HepG2 (cell line): ENCODE data around the gene RHD. TPM values are rescaled to one million over a fixed set of nuclear protein-coding genes. Genes with fewer than 3 reads are reported as not detected.

ENCODE experiments used
- ADNP ChIP-seq: sonication (generic); formaldehyde crosslinking; IDR thresholded peaks from 2 replicates; pipeline ENCODE4 v1.4.0; 2020; ENCODE audit warnings: missing genetic modification reagents
- ATAD3A ChIP-seq: sonication (generic); formaldehyde crosslinking; IDR thresholded peaks from 2 replicates; pipeline ENCODE4 v1.4.0; 2020; ENCODE audit warnings: missing genetic modification reagents
- ATF6 ChIP-seq: sonication (generic); formaldehyde crosslinking; conservative IDR thresholded peaks from 2 replicates; pipeline ENCODE4 v1.4.0; 2020; ENCODE audit warnings: missing genetic modification reagents
- ATRX ChIP-seq: sonication (generic); formaldehyde crosslinking; IDR thresholded peaks from 2 replicates; pipeline ENCODE4 v1.4.0; 2020; ENCODE audit warnings: missing genetic modification reagents, borderline replicate concordance
- CENPT ChIP-seq: sonication (generic); formaldehyde crosslinking; IDR thresholded peaks from 2 replicates; pipeline ENCODE4 v1.8.0; 2022; ENCODE audit warnings: low read depth, mild to moderate bottlenecking, moderate library complexity, missing genetic modification reagents
- LBX2 ChIP-seq: sonication (generic); formaldehyde crosslinking; IDR thresholded peaks from 2 replicates; pipeline ENCODE4 v1.5.0; 2020; ENCODE audit warnings: missing genetic modification reagents, mild to moderate bottlenecking, borderline replicate concordance
- MIXL1 ChIP-seq: IDR thresholded peaks from 2 replicates; pipeline ENCODE4 v1.6.1; 2016
- NBN ChIP-seq: fragments of 450-650 bp; conservative IDR thresholded peaks from 2 replicates; pipeline ENCODE4 v1.6.1; 2017
- RAD51 ChIP-seq: fragments of 450-650 bp; IDR thresholded peaks from 2 replicates; pipeline ENCODE4 v1.6.1; 2016; ENCODE audit warnings: borderline replicate concordance
- RFX5 ChIP-seq: IDR thresholded peaks from 2 replicates; pipeline ENCODE4 v1.6.1; 2011; ENCODE audit warnings: low read depth, low read length, improper control_type of control experiment
- SMAD3 ChIP-seq: sonication (generic); formaldehyde crosslinking; IDR thresholded peaks from 2 replicates; pipeline ENCODE4 v1.4.0; 2020; ENCODE audit warnings: missing genetic modification reagents
- TBX3 ChIP-seq: fragments of 450-650 bp; IDR thresholded peaks from 2 replicates; pipeline ENCODE4 v1.6.1; 2017; ENCODE audit warnings: antibody characterized with exemption, mild to moderate bottlenecking, inconsistent platforms, borderline replicate concordance
- ZBTB1 ChIP-seq: sonication (generic); formaldehyde crosslinking; IDR thresholded peaks from 2 replicates; pipeline ENCODE4 v1.4.0; 2020; ENCODE audit warnings: missing genetic modification reagents, borderline replicate concordance
- ZNF18 ChIP-seq: sonication (generic); formaldehyde crosslinking; IDR thresholded peaks from 2 replicates; pipeline ENCODE4 v1.8.0; 2022; ENCODE audit warnings: mild to moderate bottlenecking, missing genetic modification reagents; ENCODE audit not compliant: insufficient replicate concordance
- ZNF207 ChIP-seq: fragments of 450-650 bp; IDR thresholded peaks from 2 replicates; pipeline ENCODE4 v1.6.1; 2016; ENCODE audit warnings: antibody characterized with exemption, borderline replicate concordance
- ZNF224 ChIP-seq: sonication (generic); formaldehyde crosslinking; IDR thresholded peaks from 2 replicates; pipeline ENCODE4 v1.5.0; 2020; ENCODE audit warnings: mild to moderate bottlenecking, missing genetic modification reagents
- ZNF264 ChIP-seq: sonication (generic); formaldehyde crosslinking; IDR thresholded peaks from 2 replicates; pipeline ENCODE4 v1.4.0; 2020; ENCODE audit warnings: missing genetic modification reagents
- ZNF296 ChIP-seq: sonication (generic); formaldehyde crosslinking; conservative IDR thresholded peaks from 2 replicates; pipeline ENCODE4 v1.5.0; 2020; ENCODE audit warnings: mild to moderate bottlenecking, missing genetic modification reagents
- ZNF747 ChIP-seq: sonication (generic); formaldehyde crosslinking; IDR thresholded peaks from 2 replicates; pipeline ENCODE4 v1.8.1; 2023; ENCODE audit warnings: missing genetic modification reagents, mild to moderate bottlenecking, borderline replicate concordance
- ZNF784 ChIP-seq: sonication (generic); formaldehyde crosslinking; IDR thresholded peaks from 2 replicates; pipeline ENCODE4 v1.5.1; 2020; ENCODE audit warnings: missing genetic modification reagents, mild to moderate bottlenecking, borderline replicate concordance
- polyA plus RNA-seq, 8 experiments: library from polyadenylated mRNA; depleted of rRNA in 3 of 8; stranded (reverse) in 7 of 8; unstranded in 1 of 8; fragments of >200 nt; fragmentation: Illumina TruSeq in 4 of 8; extraction: Trizol in 4 of 8; gene quantifications; 2 replicates each; pipeline versions ENCODE4 v1.2.1 to v1.2.3, GENCODE V29; 2011 to 2016; ENCODE audit warnings: low read depth in 4 of 8, missing spikeins in 1 of 8, mixed read lengths in 1 of 8; ENCODE audit not compliant: insufficient read depth in 1 of 8
- total RNA-seq, 5 experiments: library from RNA; depleted of rRNA; stranded (reverse); fragments of >200 nt; fragmentation: Illumina TruSeq; extraction: Trizol; gene quantifications; 2 replicates each; pipeline ENCODE4 v1.2.3, GENCODE V29; 2016; ENCODE audit warnings: low read depth in 1 of 5
- TF ChIP-seq, protein P1 (sequence below): sonication (generic); formaldehyde crosslinking; IDR thresholded peaks from 2 replicates; pipeline ENCODE4 v1.9.0; 2021; ENCODE audit warnings: missing genetic modification reagents, borderline replicate concordance
- TF ChIP-seq, protein P2 (sequence below): sonication (generic); formaldehyde crosslinking; IDR thresholded peaks from 2 replicates; pipeline ENCODE4 v1.4.0; 2020; ENCODE audit warnings: missing genetic modification reagents

RHD gene
- total and polyA plus RNA-seq, 2 of the 13 experiments (the other 11 are each of a cell fraction or from before 2014, with no cell fraction given) = not detected

GRCh38 chr1:25239681-25240541, 32.4 kb upstream of the RHD start (continued):
- TF ChIP-seq, protein P1, sequence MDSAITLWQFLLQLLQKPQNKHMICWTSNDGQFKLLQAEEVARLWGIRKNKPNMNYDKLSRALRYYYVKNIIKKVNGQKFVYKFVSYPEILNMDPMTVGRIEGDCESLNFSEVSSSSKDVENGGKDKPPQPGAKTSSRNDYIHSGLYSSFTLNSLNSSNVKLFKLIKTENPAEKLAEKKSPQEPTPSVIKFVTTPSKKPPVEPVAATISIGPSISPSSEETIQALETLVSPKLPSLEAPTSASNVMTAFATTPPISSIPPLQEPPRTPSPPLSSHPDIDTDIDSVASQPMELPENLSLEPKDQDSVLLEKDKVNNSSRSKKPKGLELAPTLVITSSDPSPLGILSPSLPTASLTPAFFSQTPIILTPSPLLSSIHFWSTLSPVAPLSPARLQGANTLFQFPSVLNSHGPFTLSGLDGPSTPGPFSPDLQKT (CRISPR knock-in tag) = no peak
- TF ChIP-seq ZNF296 (CRISPR knock-in tag) (no peak), ADNP (no peak), ZNF784 (no peak; the same call in 1 of the 2 replicates), CENPT (CRISPR knock-in tag) (no peak), ZNF747 (CRISPR knock-in tag) (no peak), ATRX (CRISPR knock-in tag) (no peak), SMAD3 (CRISPR knock-in tag) (no peak), RAD51 (no peak), ATAD3A (CRISPR knock-in tag) (no peak), ZNF18 (no peak), ZBTB1 (no peak), LBX2 (CRISPR knock-in tag) (no peak), TBX3 (no peak), NBN (no peak), ZNF224 (CRISPR knock-in tag) (no peak), ZNF264 (CRISPR knock-in tag) (no peak), RFX5 (no peak), ATF6 (CRISPR knock-in tag) (no peak), MIXL1 (peak; percentile 49; the same call in 1 of the 2 replicates), ZNF207 (no peak)
- TF ChIP-seq, protein P2, sequence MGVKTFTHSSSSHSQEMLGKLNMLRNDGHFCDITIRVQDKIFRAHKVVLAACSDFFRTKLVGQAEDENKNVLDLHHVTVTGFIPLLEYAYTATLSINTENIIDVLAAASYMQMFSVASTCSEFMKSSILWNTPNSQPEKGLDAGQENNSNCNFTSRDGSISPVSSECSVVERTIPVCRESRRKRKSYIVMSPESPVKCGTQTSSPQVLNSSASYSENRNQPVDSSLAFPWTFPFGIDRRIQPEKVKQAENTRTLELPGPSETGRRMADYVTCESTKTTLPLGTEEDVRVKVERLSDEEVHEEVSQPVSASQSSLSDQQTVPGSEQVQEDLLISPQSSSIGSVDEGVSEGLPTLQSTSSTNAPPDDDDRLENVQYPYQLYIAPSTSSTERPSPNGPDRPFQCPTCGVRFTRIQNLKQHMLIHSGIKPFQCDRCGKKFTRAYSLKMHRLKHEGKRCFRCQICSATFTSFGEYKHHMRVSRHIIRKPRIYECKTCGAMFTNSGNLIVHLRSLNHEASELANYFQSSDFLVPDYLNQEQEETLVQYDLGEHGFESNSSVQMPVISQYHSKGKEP (CRISPR knock-in tag) = peak; percentile 7; the same call in 1 of the 2 replicates
